GM21526 (cell line): ENCODE results near the gene EMX2.

ENCODE experiments used
- ATAC-seq: cut with Tn5 transposase; IDR thresholded peaks from one replicate; pipeline ENCODE4 v1.9.1; 2021; ENCODE audit warnings: moderate library complexity; ENCODE audit not compliant: unreplicated experiment, low FRiP score

The EMX2 gene

GRCh38 chr10:117543225-117544003, 868 bp downstream of the EMX2 start:
- ATAC-seq, result no peak

GRCh38 chr10:117544004-117544701, 1.6 kb downstream of the EMX2 start:
- no peak for ATAC-seq

GRCh38 chr10:117544711-117545140, 2.2 kb downstream of the EMX2 start:
- no peak for ATAC-seq

- ATAC-seq, result no peak
These were observed 2.8 kb downstream of the EMX2 start for GRCh38 chr10:117545141-117546019.

- no peak for ATAC-seq
These were observed 3.6 kb downstream of the EMX2 start for GRCh38 chr10:117546020-117546580.

GRCh38 chr10:117546581-117547015, 4.1 kb downstream of the EMX2 start:
- ATAC-seq, result no peak

- ATAC-seq, result no peak
These were observed 4.6 kb downstream of the EMX2 start for GRCh38 chr10:117547016-117547715.

GRCh38 chr10:117547716-117548668, 5.4 kb downstream of the EMX2 start:
- no peak for ATAC-seq

GRCh38 chr10:117549100-117549585, 6.6 kb downstream of the EMX2 start:
- ATAC-seq, result no peak

- ATAC-seq, result no peak
These were observed 7.5 kb downstream of the EMX2 start for GRCh38 chr10:117550076-117550475.

- ATAC-seq, result no peak
These were observed 8.2 kb downstream of the EMX2 start for GRCh38 chr10:117550599-117551329.

GRCh38 chr10:117551330-117552155, 9.0 kb downstream of the EMX2 start:
- ATAC-seq, result no peak

GRCh38 chr10:117552156-117552631, 9.6 kb downstream of the EMX2 start:
- no peak for ATAC-seq

- no peak for ATAC-seq
These were observed 10.2 kb downstream of the EMX2 start for GRCh38 chr10:117552701-117553141.

GRCh38 chr10:117553142-117553814, 10.7 kb downstream of the EMX2 start:
- no peak for ATAC-seq

- ATAC-seq, result no peak
These were observed 11.2 kb downstream of the EMX2 start for GRCh38 chr10:117553815-117554172.
